ENCODE measurements around the gene HHAT. TPM values are rescaled to one million over a fixed set of nuclear protein-coding genes. Genes with fewer than 3 reads are reported as not detected.

The HHAT gene
- total RNA-seq, 1 donor from 2014 or later: 2.3 TPM

DNA sequence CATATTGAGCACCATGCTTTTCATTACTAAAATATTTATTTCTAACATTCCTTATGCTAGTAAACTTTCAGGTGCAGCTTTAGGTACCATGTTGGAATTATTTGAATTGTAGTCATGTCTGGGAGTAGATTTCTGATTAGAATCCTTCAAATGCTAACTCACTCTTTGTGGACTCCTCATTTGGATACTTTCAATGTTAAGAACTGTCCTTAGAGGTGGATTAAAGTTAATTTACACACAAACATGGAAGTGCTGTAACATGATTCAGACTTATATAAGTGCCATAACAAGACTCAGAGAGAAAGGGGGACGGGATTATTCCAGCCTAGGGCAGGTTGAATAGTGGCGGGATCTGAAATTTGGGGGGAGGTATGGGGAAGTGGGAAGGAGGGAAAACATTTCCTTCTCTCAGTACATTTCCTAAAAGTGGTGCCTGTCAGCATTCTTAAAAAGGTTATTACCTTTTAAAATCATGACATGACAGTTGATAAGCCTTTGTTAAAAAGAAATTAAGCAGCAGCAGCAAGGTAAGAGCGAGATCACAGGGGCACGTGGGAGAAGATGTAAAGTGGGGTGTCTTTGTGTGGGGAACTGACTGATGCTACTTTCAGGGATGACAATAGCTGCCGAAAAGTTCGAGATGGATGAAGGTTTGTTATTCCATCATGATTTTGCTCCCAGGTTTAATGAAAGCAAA lies 44.4 kb downstream of the HHAT start:
- DNase-seq: no peak
- H3K4me3 Mint-ChIP-seq (ENCODE audit: unreplicated experiment): no peak overlapping the region
- no peaks in the 10 kb centered on the region for H3K27me3 Mint-ChIP-seq (ENCODE audit: unreplicated experiment)
- peaks cover 2% of the 10 kb centered on the region for H3K4me1 Mint-ChIP-seq (ENCODE audit: low read depth, unreplicated experiment)
- TF ChIP-seq, protein P1, sequence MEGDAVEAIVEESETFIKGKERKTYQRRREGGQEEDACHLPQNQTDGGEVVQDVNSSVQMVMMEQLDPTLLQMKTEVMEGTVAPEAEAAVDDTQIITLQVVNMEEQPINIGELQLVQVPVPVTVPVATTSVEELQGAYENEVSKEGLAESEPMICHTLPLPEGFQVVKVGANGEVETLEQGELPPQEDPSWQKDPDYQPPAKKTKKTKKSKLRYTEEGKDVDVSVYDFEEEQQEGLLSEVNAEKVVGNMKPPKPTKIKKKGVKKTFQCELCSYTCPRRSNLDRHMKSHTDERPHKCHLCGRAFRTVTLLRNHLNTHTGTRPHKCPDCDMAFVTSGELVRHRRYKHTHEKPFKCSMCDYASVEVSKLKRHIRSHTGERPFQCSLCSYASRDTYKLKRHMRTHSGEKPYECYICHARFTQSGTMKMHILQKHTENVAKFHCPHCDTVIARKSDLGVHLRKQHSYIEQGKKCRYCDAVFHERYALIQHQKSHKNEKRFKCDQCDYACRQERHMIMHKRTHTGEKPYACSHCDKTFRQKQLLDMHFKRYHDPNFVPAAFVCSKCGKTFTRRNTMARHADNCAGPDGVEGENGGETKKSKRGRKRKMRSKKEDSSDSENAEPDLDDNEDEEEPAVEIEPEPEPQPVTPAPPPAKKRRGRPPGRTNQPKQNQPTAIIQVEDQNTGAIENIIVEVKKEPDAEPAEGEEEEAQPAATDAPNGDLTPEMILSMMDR (IDR thresholded peaks at IDR 0.05; ENCODE audit: partially characterized antibody, unreplicated experiment): no peak
- H3K9me3 Mint-ChIP-seq (ENCODE audit: unreplicated experiment): no peaks in the 10 kb centered on the region
- H3K36me3 Mint-ChIP-seq (ENCODE audit: unreplicated experiment): no peaks in the 10 kb centered on the region
- H3K27ac Mint-ChIP-seq (ENCODE audit: unreplicated experiment): no peak overlapping the region

- Mint-ChIP-seq H3K9me3 (ENCODE audit: unreplicated experiment) (no peaks in the 10 kb centered on the region), H3K27me3 (ENCODE audit: unreplicated experiment) (no peaks in the 10 kb centered on the region), H3K4me1 (ENCODE audit: low read depth, unreplicated experiment) (peaks cover 2% of the 10 kb centered on the region), H3K4me3 (ENCODE audit: unreplicated experiment) (no peak overlapping the region), H3K36me3 (ENCODE audit: unreplicated experiment) (no peaks in the 10 kb centered on the region), H3K27ac (ENCODE audit: unreplicated experiment) (no peak overlapping the region)
- TF ChIP-seq, protein P1 (IDR thresholded peaks at IDR 0.05; ENCODE audit: partially characterized antibody, unreplicated experiment): no peak
- no peak for DNase-seq
Measured at GRCh38 chr1:210373628-210373877, 44.9 kb downstream of the HHAT start.

DNA sequence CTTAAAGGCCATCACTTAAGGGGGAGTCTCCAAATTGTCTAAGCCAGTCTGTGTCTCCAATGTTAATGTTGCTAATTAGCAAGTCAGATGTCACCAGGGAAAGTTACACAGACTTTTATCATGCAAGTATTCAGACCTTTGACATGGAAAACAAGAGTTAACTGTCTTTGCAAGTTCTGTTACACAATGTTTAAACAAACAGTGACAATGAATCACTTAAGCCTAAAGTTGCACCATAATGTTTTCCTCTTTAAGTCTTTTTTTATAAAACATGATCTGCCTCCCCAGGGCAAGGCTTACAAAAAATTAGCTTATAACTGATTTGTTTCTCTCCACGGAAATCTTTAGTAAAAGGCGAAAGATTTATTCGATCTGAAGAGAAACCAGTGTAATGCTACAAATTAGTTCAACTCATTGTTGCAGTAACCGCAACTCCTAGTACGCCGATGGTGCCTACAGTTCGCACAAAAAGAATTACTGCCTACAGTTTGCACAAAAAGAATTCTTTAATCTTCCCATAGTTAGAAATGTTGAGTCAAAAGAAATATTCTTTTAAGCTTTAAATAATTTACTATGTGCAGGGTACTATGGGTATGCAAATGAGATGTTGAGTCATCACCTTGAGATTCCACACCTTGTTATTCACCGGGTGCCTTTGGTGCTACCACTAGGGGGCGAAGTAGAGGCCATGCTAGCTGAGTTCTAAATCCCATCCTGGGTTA lies 45.3 kb downstream of the HHAT start:
- Mint-ChIP-seq H3K9me3 (ENCODE audit: unreplicated experiment) (no peaks in the 10 kb centered on the region), H3K4me1 (ENCODE audit: low read depth, unreplicated experiment) (peaks cover 2% of the 10 kb centered on the region)
- peak; percentile 79 for DNase-seq

GRCh38 chr1:210374600-210374953 lies 45.9 kb downstream of the HHAT start:
- TF ChIP-seq, protein P1 (IDR thresholded peaks at IDR 0.05; ENCODE audit: partially characterized antibody, unreplicated experiment): no peak
- Mint-ChIP-seq H3K4me1 (ENCODE audit: low read depth, unreplicated experiment) (peaks cover 2% of the 10 kb centered on the region), H3K27me3 (ENCODE audit: unreplicated experiment) (no peaks in the 10 kb centered on the region), H3K9me3 (ENCODE audit: unreplicated experiment) (no peaks in the 10 kb centered on the region), H3K27ac (ENCODE audit: unreplicated experiment) (peak overlapping the region; percentile 36), H3K4me3 (ENCODE audit: unreplicated experiment) (no peak overlapping the region), H3K36me3 (ENCODE audit: unreplicated experiment) (no peaks in the 10 kb centered on the region)
- DNase-seq: no peak

More for the DNA sequence above, 45.3 kb downstream of the HHAT start:
- no peak overlapping the region for H3K4me3 Mint-ChIP-seq (ENCODE audit: unreplicated experiment)
- H3K27ac Mint-ChIP-seq (ENCODE audit: unreplicated experiment): peak overlapping the region; percentile 36
- TF ChIP-seq, protein P1 (IDR thresholded peaks at IDR 0.05; ENCODE audit: partially characterized antibody, unreplicated experiment): peak; percentile 90
- H3K27me3 Mint-ChIP-seq (ENCODE audit: unreplicated experiment): no peaks in the 10 kb centered on the region
- no peaks in the 10 kb centered on the region for H3K36me3 Mint-ChIP-seq (ENCODE audit: unreplicated experiment)

- no peak for DNase-seq
- Mint-ChIP-seq H3K27me3 (ENCODE audit: unreplicated experiment) (peaks cover 2% of the 10 kb centered on the region), H3K27ac (ENCODE audit: unreplicated experiment) (no peak overlapping the region), H3K4me3 (ENCODE audit: unreplicated experiment) (no peak overlapping the region), H3K36me3 (ENCODE audit: unreplicated experiment) (no peaks in the 10 kb centered on the region), H3K4me1 (ENCODE audit: low read depth, unreplicated experiment) (peaks cover 2% of the 10 kb centered on the region), H3K9me3 (ENCODE audit: unreplicated experiment) (no peaks in the 10 kb centered on the region)
- TF ChIP-seq, protein P1 (IDR thresholded peaks at IDR 0.05; ENCODE audit: partially characterized antibody, unreplicated experiment): no peak
Measured at GRCh38 chr1:210376836-210377372, 48.2 kb downstream of the HHAT start.
